Prostate gland (tissue), 2 donors: ENCODE data around the gene KPNA2.

ENCODE experiments used
- POLR2A ChIP-seq: fragments of 450-650 bp; IDR thresholded peaks from one replicate; pipeline ENCODE4 v1.6.1; 2016; ENCODE audit warnings: antibody characterized with exemption, mild to moderate bottlenecking
- POLR2AphosphoS5 ChIP-seq: sonication (generic); formaldehyde crosslinking; IDR thresholded peaks from one replicate; pipeline ENCODE4 v1.6.1; 2017; ENCODE audit warnings: antibody characterized with exemption
- TF ChIP-seq, protein P1 (sequence below), 4 experiments: fragments of 200-600 bp in 2 of 4; fragments of 450-650 bp in 2 of 4; sonication (generic) in 2 of 4; IDR thresholded peaks; 1 replicate in 3 of 4; 2 replicates in 1 of 4; pipeline ENCODE4 v1.5.1; 2016 to 2019; ENCODE audit warnings: antibody characterized with exemption in 4 of 4, mild to moderate bottlenecking in 2 of 4, moderate library complexity in 2 of 4

DNA sequence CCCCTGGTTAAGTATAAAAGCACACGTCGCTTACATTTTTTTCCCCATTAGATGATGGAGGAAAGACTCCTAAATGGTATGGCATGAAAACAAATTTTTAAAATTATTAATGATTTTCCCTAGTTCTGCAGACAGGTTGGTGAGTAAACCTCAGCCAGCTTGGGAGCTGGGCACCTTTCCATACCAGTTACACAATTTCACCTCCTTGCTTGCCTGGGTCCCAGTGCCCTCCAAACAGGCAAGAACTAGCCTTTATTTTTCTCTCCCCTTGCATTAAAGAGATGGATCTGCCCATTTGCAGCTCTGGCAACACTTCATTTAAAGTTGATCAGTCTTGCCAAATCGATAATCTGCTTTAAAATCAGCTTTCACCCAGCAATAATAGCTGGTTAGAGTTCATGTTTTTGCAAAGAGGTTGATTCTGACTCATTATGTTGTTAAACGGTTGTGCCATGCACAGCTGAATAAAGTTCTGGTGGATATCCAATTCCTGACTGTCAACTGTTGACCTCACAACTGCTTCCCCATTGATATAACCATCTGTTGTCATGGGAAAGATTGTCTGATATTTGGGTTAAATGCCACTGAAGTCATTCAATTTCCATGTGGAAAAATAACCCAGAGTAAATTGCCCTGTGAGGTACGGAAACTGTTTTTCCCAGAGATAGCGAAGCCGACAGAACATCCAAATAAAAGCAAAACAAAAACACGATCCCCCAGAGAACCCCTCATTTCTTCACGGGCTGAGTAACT is 40.5 kb upstream of the KPNA2 start:
- no peak for TF ChIP-seq POLR2A
- peak; percentile 18 for TF ChIP-seq POLR2AphosphoS5
- TF ChIP-seq, protein P1, sequence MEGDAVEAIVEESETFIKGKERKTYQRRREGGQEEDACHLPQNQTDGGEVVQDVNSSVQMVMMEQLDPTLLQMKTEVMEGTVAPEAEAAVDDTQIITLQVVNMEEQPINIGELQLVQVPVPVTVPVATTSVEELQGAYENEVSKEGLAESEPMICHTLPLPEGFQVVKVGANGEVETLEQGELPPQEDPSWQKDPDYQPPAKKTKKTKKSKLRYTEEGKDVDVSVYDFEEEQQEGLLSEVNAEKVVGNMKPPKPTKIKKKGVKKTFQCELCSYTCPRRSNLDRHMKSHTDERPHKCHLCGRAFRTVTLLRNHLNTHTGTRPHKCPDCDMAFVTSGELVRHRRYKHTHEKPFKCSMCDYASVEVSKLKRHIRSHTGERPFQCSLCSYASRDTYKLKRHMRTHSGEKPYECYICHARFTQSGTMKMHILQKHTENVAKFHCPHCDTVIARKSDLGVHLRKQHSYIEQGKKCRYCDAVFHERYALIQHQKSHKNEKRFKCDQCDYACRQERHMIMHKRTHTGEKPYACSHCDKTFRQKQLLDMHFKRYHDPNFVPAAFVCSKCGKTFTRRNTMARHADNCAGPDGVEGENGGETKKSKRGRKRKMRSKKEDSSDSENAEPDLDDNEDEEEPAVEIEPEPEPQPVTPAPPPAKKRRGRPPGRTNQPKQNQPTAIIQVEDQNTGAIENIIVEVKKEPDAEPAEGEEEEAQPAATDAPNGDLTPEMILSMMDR (IDR thresholded peaks at IDR 0.05) = no peak
